OCI-LY7 (cell line): ENCODE data around the gene TMEM106C.

Experiments
- EZH2phosphoT487 ChIP-seq: fragments of 200-600 bp; sonication (generic); IDR thresholded peaks from 2 replicates; pipeline ENCODE4 v1.6.1; 2018; ENCODE audit warnings: low read depth, borderline replicate concordance, mild to moderate bottlenecking, mixed run types, antibody characterized with exemption, low read length, moderate library complexity, mixed read lengths
- TF ChIP-seq, protein P1 (sequence below): fragments of 200-600 bp; sonication (generic); conservative IDR thresholded peaks from 2 replicates; pipeline ENCODE4 v1.5.1; 2014; ENCODE audit warnings: mild to moderate bottlenecking, antibody characterized with exemption, low read length, moderate library complexity, mixed read lengths

DNA sequence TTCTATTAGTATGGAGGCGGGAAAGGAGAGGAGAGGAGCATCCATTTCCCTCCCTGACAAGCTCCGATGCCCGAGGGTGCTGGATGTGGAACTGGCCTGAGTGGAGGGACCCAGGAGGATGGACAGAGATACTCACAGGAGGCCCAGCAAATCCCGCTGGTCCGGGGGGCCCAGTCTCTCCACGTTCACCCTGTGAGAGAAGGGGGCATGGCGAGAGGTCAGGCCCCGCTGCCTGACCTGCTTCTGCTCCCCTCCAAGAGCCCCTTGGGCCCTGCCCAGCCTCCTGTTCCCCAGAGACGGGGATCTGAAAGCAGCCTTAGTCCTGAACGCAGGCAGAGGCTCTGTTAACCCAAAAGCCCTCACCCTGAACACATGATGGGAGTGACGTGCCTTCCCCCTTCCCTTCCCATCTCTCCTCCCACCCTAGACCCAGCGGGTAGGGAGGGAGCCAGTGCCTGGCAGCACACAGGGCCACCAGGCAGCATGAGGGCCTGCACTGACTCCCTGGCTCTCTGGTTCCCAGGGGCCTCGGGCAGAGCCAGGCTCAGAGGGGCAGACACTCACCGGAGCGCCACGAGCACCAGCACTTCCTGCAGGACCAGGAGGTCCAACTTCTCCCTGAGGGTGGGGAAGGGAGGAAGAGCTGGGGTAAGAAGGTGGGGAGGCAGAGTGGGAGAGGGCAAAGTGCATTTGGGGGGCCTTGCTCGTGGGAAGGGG, 17.5 kb downstream of the TMEM106C start:
- TF ChIP-seq, protein P1, sequence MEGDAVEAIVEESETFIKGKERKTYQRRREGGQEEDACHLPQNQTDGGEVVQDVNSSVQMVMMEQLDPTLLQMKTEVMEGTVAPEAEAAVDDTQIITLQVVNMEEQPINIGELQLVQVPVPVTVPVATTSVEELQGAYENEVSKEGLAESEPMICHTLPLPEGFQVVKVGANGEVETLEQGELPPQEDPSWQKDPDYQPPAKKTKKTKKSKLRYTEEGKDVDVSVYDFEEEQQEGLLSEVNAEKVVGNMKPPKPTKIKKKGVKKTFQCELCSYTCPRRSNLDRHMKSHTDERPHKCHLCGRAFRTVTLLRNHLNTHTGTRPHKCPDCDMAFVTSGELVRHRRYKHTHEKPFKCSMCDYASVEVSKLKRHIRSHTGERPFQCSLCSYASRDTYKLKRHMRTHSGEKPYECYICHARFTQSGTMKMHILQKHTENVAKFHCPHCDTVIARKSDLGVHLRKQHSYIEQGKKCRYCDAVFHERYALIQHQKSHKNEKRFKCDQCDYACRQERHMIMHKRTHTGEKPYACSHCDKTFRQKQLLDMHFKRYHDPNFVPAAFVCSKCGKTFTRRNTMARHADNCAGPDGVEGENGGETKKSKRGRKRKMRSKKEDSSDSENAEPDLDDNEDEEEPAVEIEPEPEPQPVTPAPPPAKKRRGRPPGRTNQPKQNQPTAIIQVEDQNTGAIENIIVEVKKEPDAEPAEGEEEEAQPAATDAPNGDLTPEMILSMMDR, result no peak
- TF ChIP-seq EZH2phosphoT487, result no peak
